ENCODE data around the gene USP7. TPM values are rescaled to one million over a fixed set of nuclear protein-coding genes. Genes with fewer than 3 reads are reported as not detected.
"Not testable (repeated sequence)": the region's sequence is repeated elsewhere in the genome, so short reads cannot be mapped to it uniquely, and the experiment has no call there.

USP7 gene
- total RNA-seq, 2 donors from 2014 or later: 72.2 to 82.7 TPM

- intact Hi-C loops (cut with DNase I): no loop called here
- DNase-seq (ENCODE audit: low spot score): no peak
Observed at GRCh38 chr16:8937803-8938202, 25.9 kb downstream of the USP7 start.

GRCh38 chr16:8936421-8936820 lies 27.3 kb downstream of the USP7 start:
- intact Hi-C loops (cut with DNase I): no loop called here
- DNase-seq (ENCODE audit: low spot score): no peak

DNA sequence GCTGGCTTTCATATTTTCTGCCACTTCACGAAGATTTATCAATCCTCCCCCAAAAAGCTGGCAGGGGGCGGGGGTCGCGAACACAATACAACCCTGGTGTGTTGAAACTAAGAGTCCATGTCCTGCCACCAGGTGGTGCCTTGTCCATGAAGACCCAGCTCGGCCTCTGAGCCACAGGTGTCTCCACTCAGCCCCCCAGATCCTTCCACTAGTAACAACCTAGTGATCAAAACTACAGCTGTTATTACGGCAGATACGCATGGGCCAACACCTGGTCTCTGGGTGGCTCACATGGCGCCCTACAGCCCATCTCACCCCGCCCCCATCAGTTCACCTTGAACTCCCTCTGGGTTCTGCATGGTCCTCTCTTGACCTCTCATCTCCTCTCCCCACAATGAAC lies 27.7 kb downstream of the USP7 start:
- intact Hi-C loops (cut with DNase I): no loop called here
- DNase-seq (ENCODE audit: low spot score): peak; percentile 62

- DNase-seq (ENCODE audit: low spot score): peak; percentile 71
- intact Hi-C loops (cut with DNase I): no loop called here
Observed at GRCh38 chr16:8934601-8935000, 29.1 kb downstream of the USP7 start.

GRCh38 chr16:8931859-8932258 lies 31.8 kb downstream of the USP7 start:
- intact Hi-C loops (cut with DNase I): no loop called here
- peak; percentile 83 for DNase-seq (ENCODE audit: low spot score)

- intact Hi-C loops (cut with DNase I): no loop called here
- no peak for DNase-seq (ENCODE audit: low spot score)
Observed at GRCh38 chr16:8929086-8929748, 34.5 kb downstream of the USP7 start.

GRCh38 chr16:8928467-8928957 lies 35.2 kb downstream of the USP7 start:
- intact Hi-C loops (cut with DNase I): no loop called here
- no peak for DNase-seq (ENCODE audit: low spot score)

GRCh38 chr16:8926827-8927226 lies 36.9 kb downstream of the USP7 start:
- no peak for DNase-seq (ENCODE audit: low spot score)
- intact Hi-C loops (cut with DNase I): no loop called here

GRCh38 chr16:8925455-8925854 lies 38.3 kb downstream of the USP7 start:
- intact Hi-C loops (cut with DNase I): no loop called here

GRCh38 chr16:8924214-8924613 lies 39.5 kb downstream of the USP7 start:
- DNase-seq (ENCODE audit: low spot score): no peak
- intact Hi-C loops (cut with DNase I): no loop called here

More at GRCh38 chr16:8925455-8925854, 38.3 kb downstream of the USP7 start:
- no peak for DNase-seq (ENCODE audit: low spot score)

DNA sequence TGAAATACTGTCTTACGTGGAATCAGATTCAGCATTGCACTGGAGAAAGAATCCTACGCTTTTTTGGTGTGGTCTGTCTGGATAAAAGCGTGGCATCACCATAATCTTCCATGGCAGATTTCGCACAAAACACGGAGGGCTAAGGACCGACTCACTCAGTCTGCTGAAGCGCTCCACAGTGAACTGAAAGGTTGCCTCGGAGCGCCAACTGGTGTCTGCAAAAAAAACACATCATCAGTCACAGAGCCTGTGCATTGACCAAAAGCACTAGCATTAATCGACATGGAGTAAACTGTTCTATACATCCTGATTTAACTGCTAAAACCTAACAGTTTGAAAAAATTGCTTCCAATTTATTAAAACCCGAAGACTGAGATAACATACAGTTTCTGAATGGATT lies 40.5 kb downstream of the USP7 start:
- intact Hi-C loops (cut with DNase I): no loop called here
- no peak for DNase-seq (ENCODE audit: low spot score)

- intact Hi-C loops (cut with DNase I): no loop called here
- DNase-seq (ENCODE audit: low spot score): no peak
Observed at GRCh38 chr16:8921347-8921984, 42.2 kb downstream of the USP7 start.

GRCh38 chr16:8920645-8921346 lies 42.9 kb downstream of the USP7 start:
- intact Hi-C loops (cut with DNase I): no loop called here
- no peak for DNase-seq (ENCODE audit: low spot score)

- intact Hi-C loops (cut with DNase I): no loop called here
Observed at GRCh38 chr16:8919934-8920462, 43.7 kb downstream of the USP7 start.

GRCh38 chr16:8919089-8919933 lies 44.4 kb downstream of the USP7 start:
- no peak for DNase-seq (ENCODE audit: low spot score)
- intact Hi-C loops (cut with DNase I): no loop called here

More at GRCh38 chr16:8919934-8920462, 43.7 kb downstream of the USP7 start:
- no peak for DNase-seq (ENCODE audit: low spot score)

- intact Hi-C loops (cut with DNase I); DNase-seq (ENCODE audit: low spot score): not testable (repeated sequence)
Observed at GRCh38 chr16:8917336-8917735, 46.4 kb downstream of the USP7 start.

DNA sequence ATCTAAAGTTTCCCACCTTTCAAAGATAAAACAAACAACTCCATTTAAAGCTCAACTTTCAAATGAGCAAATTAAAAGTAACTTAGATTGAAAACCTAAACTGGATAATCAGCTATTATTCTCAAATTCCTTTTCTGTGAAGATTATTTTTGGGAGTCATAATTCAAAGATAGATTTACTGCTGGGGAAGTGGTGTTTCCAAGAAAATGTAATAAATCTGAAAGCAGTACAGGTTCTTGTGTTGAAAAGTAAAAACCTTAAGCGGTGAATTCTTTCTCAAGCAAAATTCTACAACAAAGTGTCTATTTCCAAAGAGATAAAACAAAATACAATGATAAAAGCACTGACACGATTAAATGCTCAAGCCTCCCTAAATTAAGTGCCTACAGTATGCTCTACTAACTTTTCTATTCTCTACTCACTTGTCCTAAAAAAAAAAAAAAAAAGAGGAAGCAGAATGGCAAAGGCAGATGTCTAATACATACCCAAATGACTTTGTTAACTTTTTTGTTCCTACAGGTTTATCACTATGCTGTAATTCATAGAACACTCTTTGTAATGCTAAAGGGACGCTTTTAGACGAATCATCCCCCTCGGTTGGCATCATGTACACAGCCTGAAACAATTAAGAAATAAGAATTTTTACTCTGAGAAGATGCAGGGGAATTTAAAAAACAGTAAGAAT lies 47.0 kb downstream of the USP7 start:
- intact Hi-C loops (cut with DNase I): no loop called here

DNA sequence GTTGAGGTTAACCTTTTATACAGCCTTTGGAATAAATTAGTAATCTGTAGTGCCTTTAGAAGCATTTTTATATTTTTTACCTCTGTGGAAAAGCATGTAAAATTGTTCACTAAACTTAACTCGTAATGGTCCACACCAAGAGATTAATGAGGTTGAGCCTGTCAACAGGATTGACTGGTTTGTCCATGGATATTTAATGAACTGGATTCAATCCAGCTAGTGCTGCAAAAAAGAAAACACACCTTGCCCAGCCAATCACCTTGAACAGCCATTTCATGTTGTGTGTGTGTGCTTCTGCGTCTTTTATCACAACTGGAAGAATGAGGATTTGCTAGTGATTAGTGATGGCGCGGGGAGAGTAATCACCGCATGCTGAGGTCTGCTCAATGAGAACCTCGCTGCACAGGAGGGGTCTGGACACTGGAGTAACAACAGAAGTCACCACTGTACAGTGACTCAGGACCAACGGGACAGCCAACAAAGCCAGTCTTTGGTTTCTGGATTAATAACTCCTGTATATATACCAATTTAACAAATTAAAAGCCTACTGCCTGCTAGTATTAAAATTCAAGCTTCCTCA lies 47.9 kb downstream of the USP7 start:
- intact Hi-C loops (cut with DNase I): no loop called here
- no peak for DNase-seq (ENCODE audit: low spot score)

More for the DNA sequence above, 47.0 kb downstream of the USP7 start:
- DNase-seq (ENCODE audit: low spot score): no peak

Measured in posterior vena cava (tissue), 2 donors.